ENCODE measurements around the gene PAX8. TPM values are rescaled to one million over a fixed set of nuclear protein-coding genes. Genes with fewer than 3 reads are reported as not detected.

PAX8 gene
- total RNA-seq, 1 experiment from 2014 or later, result 2.4 TPM

DNA sequence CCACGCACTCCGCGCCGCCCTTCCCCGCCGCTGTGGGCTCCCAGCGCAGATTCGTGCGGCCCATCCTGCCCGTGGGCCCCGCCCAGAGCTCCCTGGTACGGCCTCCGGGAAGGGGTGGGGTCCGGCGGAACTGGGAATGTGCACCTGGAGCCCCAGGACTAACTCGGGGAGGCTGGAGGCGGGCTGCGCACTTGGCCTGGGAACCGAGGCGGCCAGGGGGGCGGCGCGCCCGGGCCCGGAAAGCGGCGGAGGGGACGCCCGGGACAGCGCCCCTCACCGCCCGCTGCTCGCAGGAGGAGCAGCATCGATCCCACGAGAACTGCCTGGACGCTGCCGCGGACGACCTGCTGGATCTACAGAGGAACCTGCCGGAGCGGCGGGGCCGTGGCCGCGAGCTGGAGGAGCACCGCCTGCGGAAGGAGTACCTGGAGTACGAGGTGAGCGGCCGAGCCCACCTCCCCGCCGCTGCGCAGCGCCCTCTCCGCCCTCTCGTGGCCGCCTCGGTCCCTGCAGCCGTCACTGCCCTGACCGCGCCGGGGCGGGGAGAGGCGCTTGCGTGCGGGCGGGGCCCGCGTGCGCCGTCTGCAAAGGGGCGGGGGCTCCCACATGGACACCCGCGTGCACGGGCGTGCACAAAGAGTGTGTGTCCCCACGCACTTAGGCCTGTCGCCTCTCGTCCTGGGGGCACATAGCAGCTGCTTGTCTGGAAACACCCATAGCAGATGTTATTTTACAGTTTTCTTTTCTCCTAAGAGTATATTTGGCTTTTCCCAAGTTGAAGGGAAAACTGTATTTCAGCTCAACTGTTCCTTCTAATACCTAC lies 79.7 kb downstream of the PAX8 start:
- POLR2A ChIA-PET, result interaction anchor here (0.6 to 5.3 kb wide), 27 partner anchors 12 to 946 kb away, joined by 3 to 75 read pairs (median 3); no protein-coding TSS in a partner anchor
- CTCF ChIA-PET, result interaction anchor here (0.6 to 19.2 kb wide), 45 partner anchors 8 to 457 kb away, joined by 3 to 505 read pairs (median 4); no protein-coding TSS in a partner anchor
- intact Hi-C loops (cut with micrococcal nuclease), result loop anchor here (1.0 kb wide), 3 partner anchors 61 to 119 kb away; no protein-coding TSS in a partner anchor
- peaks cover 3% of the 10 kb centered on the region for H3K4me1 Mint-ChIP-seq (ENCODE audit: insufficient read depth, unreplicated experiment)
- peak; percentile 80 for DNase-seq (ENCODE audit: unreplicated experiment)
- TF ChIP-seq, protein P1, sequence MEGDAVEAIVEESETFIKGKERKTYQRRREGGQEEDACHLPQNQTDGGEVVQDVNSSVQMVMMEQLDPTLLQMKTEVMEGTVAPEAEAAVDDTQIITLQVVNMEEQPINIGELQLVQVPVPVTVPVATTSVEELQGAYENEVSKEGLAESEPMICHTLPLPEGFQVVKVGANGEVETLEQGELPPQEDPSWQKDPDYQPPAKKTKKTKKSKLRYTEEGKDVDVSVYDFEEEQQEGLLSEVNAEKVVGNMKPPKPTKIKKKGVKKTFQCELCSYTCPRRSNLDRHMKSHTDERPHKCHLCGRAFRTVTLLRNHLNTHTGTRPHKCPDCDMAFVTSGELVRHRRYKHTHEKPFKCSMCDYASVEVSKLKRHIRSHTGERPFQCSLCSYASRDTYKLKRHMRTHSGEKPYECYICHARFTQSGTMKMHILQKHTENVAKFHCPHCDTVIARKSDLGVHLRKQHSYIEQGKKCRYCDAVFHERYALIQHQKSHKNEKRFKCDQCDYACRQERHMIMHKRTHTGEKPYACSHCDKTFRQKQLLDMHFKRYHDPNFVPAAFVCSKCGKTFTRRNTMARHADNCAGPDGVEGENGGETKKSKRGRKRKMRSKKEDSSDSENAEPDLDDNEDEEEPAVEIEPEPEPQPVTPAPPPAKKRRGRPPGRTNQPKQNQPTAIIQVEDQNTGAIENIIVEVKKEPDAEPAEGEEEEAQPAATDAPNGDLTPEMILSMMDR (IDR thresholded peaks at IDR 0.05; ENCODE audit: unreplicated experiment), result peak; percentile 94
- H3K4me3 Mint-ChIP-seq (ENCODE audit: unreplicated experiment), result peak overlapping the region; percentile 76
- H3K27ac Mint-ChIP-seq (ENCODE audit: low read depth, unreplicated experiment), result peak overlapping the region; percentile 85
- no peaks in the 10 kb centered on the region for H3K9me3 Mint-ChIP-seq (ENCODE audit: unreplicated experiment)
- no TSS peak for BruUV-seq (replicated peaks)
- H3K27me3 Mint-ChIP-seq (ENCODE audit: insufficient read depth, unreplicated experiment), result no peaks in the 10 kb centered on the region
- peaks cover 9% of the 10 kb centered on the region for H3K36me3 Mint-ChIP-seq (ENCODE audit: insufficient read depth, unreplicated experiment)

DNA sequence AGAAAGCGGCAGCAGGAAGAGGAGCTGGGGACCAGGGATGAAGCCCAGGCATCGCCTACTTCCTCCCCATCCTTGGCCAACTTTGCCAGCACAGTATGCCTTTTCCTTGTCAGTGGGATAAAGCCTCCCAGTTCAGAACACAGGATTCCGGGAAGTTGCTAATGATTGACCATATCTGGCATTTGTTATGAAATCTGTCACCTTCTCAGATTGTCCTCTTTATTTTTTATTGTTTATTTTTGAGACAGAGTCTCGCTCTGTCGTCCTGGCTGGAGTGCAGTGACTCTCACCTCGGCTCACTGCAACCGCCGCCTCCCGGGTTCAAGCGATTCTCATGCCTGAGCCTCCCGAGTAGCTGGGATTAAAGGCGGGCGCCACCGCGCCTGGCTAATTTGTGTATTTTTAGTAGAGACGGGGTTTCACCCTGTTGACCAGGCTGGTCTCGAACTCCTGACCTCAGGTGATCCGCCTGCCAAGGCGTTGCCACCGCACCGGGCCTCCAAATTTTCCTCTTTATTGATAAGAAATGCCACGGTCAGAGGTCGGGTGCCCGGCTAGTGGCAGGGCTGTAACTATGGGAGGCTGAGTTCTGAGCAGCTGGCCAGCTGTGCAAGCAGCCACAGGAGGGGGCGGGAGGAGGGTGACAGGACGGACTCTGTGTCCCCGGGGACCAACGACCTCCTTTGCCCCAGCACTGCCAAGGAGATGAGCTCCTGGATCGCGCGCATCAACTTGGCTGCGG lies 80.5 kb downstream of the PAX8 start:
- Mint-ChIP-seq H3K4me1 (ENCODE audit: insufficient read depth, unreplicated experiment) (no peaks in the 10 kb centered on the region), H3K9me3 (ENCODE audit: unreplicated experiment) (no peaks in the 10 kb centered on the region), H3K4me3 (ENCODE audit: unreplicated experiment) (peak overlapping the region; percentile 76), H3K27ac (ENCODE audit: low read depth, unreplicated experiment) (no peak overlapping the region), H3K36me3 (ENCODE audit: insufficient read depth, unreplicated experiment) (peaks cover 10% of the 10 kb centered on the region), H3K27me3 (ENCODE audit: insufficient read depth, unreplicated experiment) (no peaks in the 10 kb centered on the region)
- ChIA-PET POLR2A (interaction anchor here (0.6 to 5.3 kb wide), 21 partner anchors 13 to 945 kb away, joined by 3 to 75 read pairs (median 4); no protein-coding TSS in a partner anchor), CTCF (interaction anchor here (0.6 to 19.2 kb wide), 37 partner anchors 8 to 457 kb away, joined by 3 to 505 read pairs (median 5); no protein-coding TSS in a partner anchor)
- intact Hi-C loops (cut with micrococcal nuclease), result no loop called here
- TF ChIP-seq, protein P1 (IDR thresholded peaks at IDR 0.05; ENCODE audit: unreplicated experiment), result no peak
- no TSS peak for BruUV-seq (replicated peaks)
- no peak for DNase-seq (ENCODE audit: unreplicated experiment)

DNA sequence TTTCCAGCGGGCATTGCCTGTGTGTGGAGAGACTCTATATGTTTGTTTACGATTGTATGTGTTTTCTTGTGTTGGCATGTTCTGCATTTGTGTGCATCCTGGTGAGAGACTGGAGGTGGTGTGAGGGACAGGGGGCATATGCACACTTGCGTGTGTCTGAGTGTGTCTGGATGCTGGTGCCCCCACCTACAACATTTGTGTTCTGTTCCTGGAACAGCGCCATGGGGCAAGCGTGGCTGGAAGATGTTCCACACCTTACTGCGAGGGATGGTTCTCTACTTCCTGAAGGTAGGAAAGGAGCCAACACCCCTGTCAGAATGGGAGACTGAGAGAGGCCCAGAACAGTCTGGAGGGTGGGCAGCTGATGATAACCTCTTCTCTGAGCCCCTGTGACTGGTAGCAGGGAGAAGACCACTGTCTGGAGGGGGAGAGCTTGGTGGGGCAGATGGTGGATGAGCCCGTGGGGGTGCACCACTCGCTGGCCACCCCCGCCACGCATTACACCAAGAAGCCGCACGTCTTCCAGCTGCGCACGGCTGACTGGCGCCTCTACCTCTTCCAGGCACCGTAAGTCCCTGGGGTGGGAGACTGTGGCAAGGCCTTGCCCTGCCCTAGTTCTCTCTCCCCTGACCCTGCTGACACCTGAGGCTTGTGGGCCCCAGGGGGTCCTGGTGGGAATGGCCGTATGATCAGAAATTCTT lies 81.2 kb downstream of the PAX8 start:
- Mint-ChIP-seq H3K36me3 (ENCODE audit: insufficient read depth, unreplicated experiment) (peaks cover 9% of the 10 kb centered on the region), H3K4me3 (ENCODE audit: unreplicated experiment) (peak overlapping the region; percentile 15), H3K27me3 (ENCODE audit: insufficient read depth, unreplicated experiment) (no peaks in the 10 kb centered on the region), H3K9me3 (ENCODE audit: unreplicated experiment) (no peaks in the 10 kb centered on the region), H3K4me1 (ENCODE audit: insufficient read depth, unreplicated experiment) (no peaks in the 10 kb centered on the region), H3K27ac (ENCODE audit: low read depth, unreplicated experiment) (no peak overlapping the region)
- DNase-seq (ENCODE audit: unreplicated experiment), result no peak
- ChIA-PET CTCF (interaction anchor here (0.6 to 19.2 kb wide), 12 partner anchors 19 to 193 kb away, joined by 3 to 505 read pairs (median 12); no protein-coding TSS in a partner anchor), POLR2A (interaction anchor here (1.0 to 5.3 kb wide), 5 partner anchors 14 to 118 kb away, joined by 3 to 75 read pairs (median 13); no protein-coding TSS in a partner anchor)
- no TSS peak for BruUV-seq (replicated peaks)
- TF ChIP-seq, protein P1 (IDR thresholded peaks at IDR 0.05; ENCODE audit: unreplicated experiment), result no peak
- intact Hi-C loops (cut with micrococcal nuclease), result no loop called here
